Thyroid gland (tissue), 4 donors: ENCODE data around the gene UBE2V1. TPM values are rescaled to one million over a fixed set of nuclear protein-coding genes. Genes with fewer than 3 reads are reported as not detected.

Experiments
- DNase-seq, 2 donors: peaks; one replicate each; pipeline ENCODE4 v3.0.0-alpha.2; 2019
- H3K27ac ChIP-seq, 3 donors: fragments of 200-600 bp; sonication (generic); 1 replicate in 2 of 3; 2 replicates in 1 of 3; pipeline ENCODE4 v1.5.1; 2016 to 2019; ENCODE audit warnings: mild to moderate bottlenecking in 1 of 3, moderate library complexity in 1 of 3
- H3K27me3 ChIP-seq: fragments of 200-600 bp; sonication (generic); one replicate; pipeline ENCODE4 v1.5.1; 2019
- H3K36me3 ChIP-seq, 2 donors: fragments of 200-600 bp; sonication (generic); one replicate each; pipeline ENCODE4 v1.5.1; 2016 to 2019
- H3K4me1 ChIP-seq, 2 donors: fragments of 200-600 bp; sonication (generic); one replicate each; pipeline ENCODE4 v1.5.1; 2017 to 2019
- H3K4me3 ChIP-seq, 3 donors: fragments of 200-600 bp; sonication (generic); replicated peaks in 1 of 3; 1 replicate in 2 of 3; 2 replicates in 1 of 3; pipeline ENCODE4 v1.5.1; 2016; ENCODE audit warnings: mild to moderate bottlenecking in 1 of 3
- H3K9me3 ChIP-seq: fragments of 200-600 bp; sonication (generic); one replicate; pipeline ENCODE4 v1.5.1; 2017
- CTCF ChIP-seq, 6 experiments: fragments of 200-600 bp in 3 of 6; fragments of 450-650 bp in 3 of 6; sonication (generic) in 3 of 6; IDR thresholded peaks; one replicate each; pipeline ENCODE4 v1.5.1; 2016 to 2019; ENCODE audit warnings: antibody characterized with exemption in 6 of 6, mild to moderate bottlenecking in 2 of 6, inconsistent platforms in 1 of 6, moderate library complexity in 1 of 6
- POLR2A ChIP-seq, 2 donors: fragments of 450-650 bp; IDR thresholded peaks; one replicate each; pipeline ENCODE4 v1.6.1; 2017; ENCODE audit warnings: antibody characterized with exemption in 2 of 2, mild to moderate bottlenecking in 2 of 2, moderate library complexity in 1 of 2
- WGBS, 2 donors: methylation state at CpG; one replicate each; pipeline ENCODE4 v1.1.5; 2017; 5-methylcytosine and 5-hydroxymethylcytosine counted together
- intact Hi-C: fragments of 100-400 bp; cut with DNase I; formaldehyde crosslinking; loops from one replicate; pipeline ENCODE4 v1.15.1; 2023
- total RNA-seq, 4 donors: library from RNA; depleted of rRNA; stranded (reverse); fragments of >200 nt; gene quantifications; one replicate each; pipeline ENCODE4 v1.2.3, GENCODE V29; 2016

Gene UBE2V1
- total RNA-seq, 4 donors from 2014 or later = 77.3 to 110 (median 92.3) TPM

GRCh38 chr20:50042370-50043313 lies 70.3 kb downstream of the UBE2V1 start:
- H3K4me3 ChIP-seq = no peak overlapping the region
- intact Hi-C loops = no loop called here
- H3K27me3 ChIP-seq = no peaks in the 10 kb centered on the region
- H3K36me3 ChIP-seq = no peaks in the 10 kb centered on the region
- DNase-seq = no peak
- H3K4me1 ChIP-seq = peaks cover 0 to 28% of the 10 kb centered on the region in 2 donors
- 92% methylated on average over 10 of the region's 10 CpGs for WGBS, 2 donors
- no peak overlapping the region for H3K27ac ChIP-seq
- TF ChIP-seq POLR2A (IDR thresholded peaks at IDR 0.05) = no peak
- no peak for TF ChIP-seq CTCF (IDR thresholded peaks at IDR 0.05)
- no peaks in the 10 kb centered on the region for H3K9me3 ChIP-seq

DNA sequence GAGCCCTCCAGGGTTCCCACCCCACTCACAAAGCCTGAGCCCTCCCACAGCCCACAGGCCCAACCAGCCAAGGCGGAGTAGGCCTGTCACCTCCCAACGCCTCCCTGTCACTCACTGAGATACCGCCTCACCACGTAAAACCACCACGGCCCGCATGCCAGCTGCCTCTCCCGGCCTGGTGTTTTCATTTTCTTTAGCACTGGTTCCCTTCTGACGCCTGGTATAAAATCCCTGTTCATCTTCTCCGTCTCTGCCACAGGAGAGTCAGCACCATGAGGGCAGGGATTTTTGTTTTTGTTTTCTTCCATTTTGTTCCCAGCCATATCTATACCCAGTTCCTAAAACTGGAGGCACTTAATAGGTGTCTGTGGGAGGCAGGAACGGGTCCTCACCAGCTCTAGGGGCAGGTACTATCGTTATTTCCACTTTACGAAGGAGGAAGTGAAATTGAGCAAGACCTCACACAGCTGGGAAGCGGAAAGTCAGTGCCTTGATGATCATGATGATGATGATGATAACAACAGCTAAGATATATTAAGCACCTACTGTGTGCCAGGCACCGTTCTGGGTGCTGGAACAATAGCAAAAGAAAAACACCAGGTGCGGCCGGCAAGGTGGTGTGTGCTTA lies 71.6 kb downstream of the UBE2V1 start:
- Histone ChIP-seq H3K4me3 (no peak overlapping the region), H3K27ac (no peak overlapping the region), H3K27me3 (no peaks in the 10 kb centered on the region), H3K36me3 (no peaks in the 10 kb centered on the region), H3K4me1 (peaks cover 0 to 18% of the 10 kb centered on the region in 2 donors), H3K9me3 (no peaks in the 10 kb centered on the region)
- TF ChIP-seq POLR2A (IDR thresholded peaks at IDR 0.05) (no peak), CTCF (IDR thresholded peaks at IDR 0.05) (no peak)
- WGBS, 2 donors = 86 to 91% methylated on average over 16 of the region's 16 CpGs
- intact Hi-C loops = no loop called here
- no peak for DNase-seq

DNA sequence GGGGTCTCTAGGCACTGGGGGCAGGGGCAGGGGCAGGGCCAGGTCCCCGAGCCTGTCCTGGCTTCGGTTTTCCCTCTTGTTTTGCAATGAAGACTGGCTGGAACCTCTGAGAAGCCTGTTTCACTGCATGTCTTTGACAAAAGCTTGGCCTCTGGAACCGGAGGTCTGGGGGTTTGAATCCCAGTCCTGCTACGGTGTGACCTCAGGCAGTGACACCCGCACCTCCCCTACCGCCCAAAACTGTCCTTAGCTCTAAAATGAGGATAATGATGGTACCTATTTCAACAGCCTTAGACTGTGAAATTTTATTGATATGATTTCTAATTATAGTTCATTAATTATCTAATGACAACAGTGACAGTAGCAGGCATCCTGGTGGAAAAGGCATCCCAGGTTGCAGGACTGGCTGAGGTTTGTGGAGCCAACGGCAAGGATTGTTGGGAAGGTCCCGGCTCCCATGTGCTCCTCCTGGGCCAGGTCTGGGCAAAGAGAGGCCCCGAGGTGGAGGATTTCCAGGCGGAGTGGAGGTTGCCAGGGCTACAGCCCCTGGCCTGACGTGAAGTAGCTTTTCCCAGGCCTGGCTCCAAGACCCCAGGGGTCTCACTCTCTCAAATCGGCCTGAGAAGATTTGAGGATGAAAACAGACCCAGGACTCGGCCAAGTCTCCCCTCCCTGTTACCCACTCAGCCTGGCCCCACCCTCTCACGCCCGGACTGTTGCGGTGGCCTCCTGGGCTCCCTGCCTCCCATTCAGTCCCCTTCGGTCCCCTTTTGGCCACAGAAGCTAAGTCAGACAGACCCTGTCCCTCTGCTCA lies 72.3 kb downstream of the UBE2V1 start:
- Histone ChIP-seq H3K27me3 (no peaks in the 10 kb centered on the region), H3K27ac (no peak overlapping the region), H3K4me1 (peaks cover 0 to 11% of the 10 kb centered on the region in 2 donors), H3K36me3 (no peaks in the 10 kb centered on the region), H3K9me3 (no peaks in the 10 kb centered on the region), H3K4me3 (no peak overlapping the region)
- no peak for DNase-seq
- TF ChIP-seq CTCF (IDR thresholded peaks at IDR 0.05) (no peak), POLR2A (IDR thresholded peaks at IDR 0.05) (no peak)
- 89 to 90% methylated on average over 17 of the region's 17 CpGs for WGBS, 2 donors
- intact Hi-C loops = no loop called here

GRCh38 chr20:50039706-50040431 lies 73.1 kb downstream of the UBE2V1 start:
- Histone ChIP-seq H3K4me1 (peaks cover 0 to 17% of the 10 kb centered on the region in 2 donors), H3K36me3 (no peaks in the 10 kb centered on the region), H3K4me3 (no peak overlapping the region), H3K27ac (no peak overlapping the region), H3K9me3 (no peaks in the 10 kb centered on the region), H3K27me3 (no peaks in the 10 kb centered on the region)
- intact Hi-C loops = no loop called here
- TF ChIP-seq CTCF (IDR thresholded peaks at IDR 0.05) (no peak), POLR2A (IDR thresholded peaks at IDR 0.05) (no peak)
- WGBS, 2 donors = 80 to 82% methylated on average over 2 to 6 of the region's 10 CpGs
- DNase-seq = no peak
